ENCODE measurements around the gene MT1F.

Gene MT1F

GRCh38 chr16:56636616-56637413 is 20.9 kb upstream of the MT1F start:
- Histone ChIP-seq H4K20me1 (peaks cover 0 to 59% (median 39%) of the 10 kb centered on the region in 11 experiments; a peak in 15 of 22 replicates), H3K9me3 (replicated peaks in 1 of 11) (peaks cover 5 to 28% (median 17%) of the 10 kb centered on the region in 11 experiments; a peak in 18 of 22 replicates), H3K4me1 (peaks cover 0 to 6% (median 4%) of the 10 kb centered on the region in 10 experiments; a peak in 4 of 20 replicates), H3K27me3 (peaks cover 100% of the 10 kb centered on the region in 11 experiments), H3K9ac (no peak overlapping the region), H3K4me3 (no peak overlapping the region), H3K27ac (no peak overlapping the region), H3K36me3 (no peaks in the 10 kb centered on the region), H3K4me2 (no peak overlapping the region)
- TF ChIP-seq Cebpa-rat (IDR thresholded peaks at IDR 0.05): no peak

- TF ChIP-seq Cebpa-rat (IDR thresholded peaks at IDR 0.05): no peak
- H3K36me3 ChIP-seq: no peaks in the 10 kb centered on the region
- H3K4me3 ChIP-seq: peak within 1 kb of the TSS in 1 of 10 experiments; percentile 11; a peak in 1 of 20 replicates
- H3K9ac ChIP-seq: no peak within 1 kb of the TSS
- H3K9me3 ChIP-seq (replicated peaks in 1 of 11): peaks cover 5 to 28% (median 17%) of the 10 kb centered on the region in 11 experiments; a peak in 18 of 22 replicates
- no peak within 1 kb of the TSS for H3K27ac ChIP-seq
- H3K4me1 ChIP-seq: peaks cover 0 to 4% (median 0%) of the 10 kb centered on the region in 10 experiments; a peak in 1 of 20 replicates
- H3K27me3 ChIP-seq: peaks cover 100% of the 10 kb centered on the region in 11 experiments
- H4K20me1 ChIP-seq: peaks cover 0 to 47% (median 28%) of the 10 kb centered on the region in 11 experiments; a peak in 14 of 22 replicates
- H3K4me2 ChIP-seq: no peak within 1 kb of the TSS
These were observed 19.7 kb upstream of the MT1F start, which contains the start of gene MT1A for GRCh38 chr16:56637814-56638750. TSS of gene MT1A (plus strand) at chr16:56638666. CDS start at chr16:56638739, 73 bp downstream.

GRCh38 chr16:56639045-56639444 is 18.7 kb upstream of the MT1F start:
- Histone ChIP-seq H3K27ac (no peak overlapping the region), H3K4me1 (peaks cover 0 to 4% (median 0%) of the 10 kb centered on the region in 10 experiments; a peak in 1 of 20 replicates), H3K9me3 (replicated peaks in 1 of 11) (peaks cover 5 to 28% (median 17%) of the 10 kb centered on the region in 11 experiments; a peak in 18 of 22 replicates), H3K4me3 (no peak overlapping the region), H3K4me2 (no peak overlapping the region), H4K20me1 (peaks cover 0 to 46% (median 21%) of the 10 kb centered on the region in 11 experiments; a peak in 13 of 22 replicates), H3K36me3 (no peaks in the 10 kb centered on the region), H3K27me3 (peaks cover 100% of the 10 kb centered on the region in 11 experiments), H3K9ac (no peak overlapping the region)
- TF ChIP-seq Cebpa-rat (IDR thresholded peaks at IDR 0.05): no peak

GRCh38 chr16:56640076-56640475 is 17.7 kb upstream of the MT1F start:
- H3K9me3 ChIP-seq (replicated peaks in 1 of 11): peaks cover 5 to 25% (median 17%) of the 10 kb centered on the region in 11 experiments; a peak in 18 of 22 replicates
- H3K27ac ChIP-seq: no peak overlapping the region
- no peak overlapping the region for H3K4me2 ChIP-seq
- H3K36me3 ChIP-seq: no peaks in the 10 kb centered on the region
- no peak for TF ChIP-seq Cebpa-rat (IDR thresholded peaks at IDR 0.05)
- peaks cover 100% of the 10 kb centered on the region in 11 experiments for H3K27me3 ChIP-seq
- H3K4me1 ChIP-seq: peaks cover 0 to 2% (median 0%) of the 10 kb centered on the region in 10 experiments; a peak in 1 of 20 replicates
- H4K20me1 ChIP-seq: peaks cover 0 to 39% (median 18%) of the 10 kb centered on the region in 11 experiments; a peak in 13 of 22 replicates
- no peak overlapping the region for H3K9ac ChIP-seq
- H3K4me3 ChIP-seq: no peak overlapping the region

GRCh38 chr16:56641166-56641565 is 16.6 kb upstream of the MT1F start:
- Histone ChIP-seq H3K36me3 (no peaks in the 10 kb centered on the region), H3K27ac (no peak overlapping the region), H3K27me3 (peaks cover 94 to 100% (median 100%) of the 10 kb centered on the region in 11 experiments), H3K4me2 (no peak overlapping the region), H3K4me3 (no peak overlapping the region), H4K20me1 (peaks cover 0 to 28% (median 15%) of the 10 kb centered on the region in 11 experiments; a peak in 10 of 22 replicates), H3K9ac (no peak overlapping the region), H3K9me3 (replicated peaks in 1 of 11) (peaks cover 0 to 19% (median 13%) of the 10 kb centered on the region in 11 experiments; a peak in 17 of 22 replicates), H3K4me1 (no peaks in the 10 kb centered on the region)
- peak in 2 of 11 experiments; percentile 37 to 62; a peak in 3 of 22 replicates for TF ChIP-seq Cebpa-rat (IDR thresholded peaks at IDR 0.05)

- H3K4me2 ChIP-seq: no peak overlapping the region
- H3K9me3 ChIP-seq (replicated peaks in 1 of 11): peaks cover 0 to 9% (median 6%) of the 10 kb centered on the region in 11 experiments; a peak in 17 of 22 replicates
- H4K20me1 ChIP-seq: peaks cover 0 to 21% (median 6%) of the 10 kb centered on the region in 11 experiments; a peak in 10 of 22 replicates
- no peak overlapping the region for H3K27ac ChIP-seq
- no peaks in the 10 kb centered on the region for H3K4me1 ChIP-seq
- H3K4me3 ChIP-seq: no peak overlapping the region
- H3K36me3 ChIP-seq: no peaks in the 10 kb centered on the region
- no peak for TF ChIP-seq Cebpa-rat (IDR thresholded peaks at IDR 0.05)
- H3K27me3 ChIP-seq: peaks cover 94 to 100% (median 100%) of the 10 kb centered on the region in 11 experiments
- no peak overlapping the region for H3K9ac ChIP-seq
These were observed 14.5 kb upstream of the MT1F start for GRCh38 chr16:56643080-56643778.

- H3K9ac ChIP-seq: no peak overlapping the region
- no peak for TF ChIP-seq Cebpa-rat (IDR thresholded peaks at IDR 0.05)
- peaks cover 0 to 19% (median 3%) of the 10 kb centered on the region in 11 experiments; a peak in 10 of 22 replicates for H4K20me1 ChIP-seq
- H3K4me2 ChIP-seq: no peak overlapping the region
- no peak overlapping the region for H3K27ac ChIP-seq
- no peaks in the 10 kb centered on the region for H3K36me3 ChIP-seq
- H3K4me1 ChIP-seq: no peaks in the 10 kb centered on the region
- peaks cover 0 to 3% (median 0%) of the 10 kb centered on the region in 11 experiments; a peak in 5 of 22 replicates for H3K9me3 ChIP-seq (replicated peaks in 1 of 11)
- H3K27me3 ChIP-seq: peaks cover 93 to 100% (median 100%) of the 10 kb centered on the region in 11 experiments
- no peak overlapping the region for H3K4me3 ChIP-seq
These were observed 13.9 kb upstream of the MT1F start for GRCh38 chr16:56643833-56644232.

GRCh38 chr16:56645311-56645710 is 12.4 kb upstream of the MT1F start:
- no peaks in the 10 kb centered on the region for H3K9me3 ChIP-seq (replicated peaks in 1 of 11)
- peaks cover 79 to 100% (median 96%) of the 10 kb centered on the region in 11 experiments for H3K27me3 ChIP-seq
- TF ChIP-seq Cebpa-rat (IDR thresholded peaks at IDR 0.05): no peak

More at GRCh38 chr16:56645311-56645710, 12.4 kb upstream of the MT1F start:
- Histone ChIP-seq H3K36me3 (no peaks in the 10 kb centered on the region), H3K4me1 (no peaks in the 10 kb centered on the region), H3K4me2 (no peak overlapping the region), H4K20me1 (peaks cover 0 to 15% (median 0%) of the 10 kb centered on the region in 11 experiments; a peak in 10 of 22 replicates), H3K27ac (no peak overlapping the region), H3K9ac (no peak overlapping the region), H3K4me3 (no peak overlapping the region)

Measured in BLaER1 treated with 17β-estradiol and CSF1 and Interleukin-3, amounts not matched to agents 10 nM and 100 nM (cell line).